ENCODE results near the gene WDFY4. TPM values are rescaled to one million over a fixed set of nuclear protein-coding genes. Genes with fewer than 3 reads are reported as not detected.

Gene WDFY4
- total and polyA plus RNA-seq, 2 of the 13 experiments (the other 11 are each of a cell fraction or from before 2014, with no cell fraction given) = not detected

DNA sequence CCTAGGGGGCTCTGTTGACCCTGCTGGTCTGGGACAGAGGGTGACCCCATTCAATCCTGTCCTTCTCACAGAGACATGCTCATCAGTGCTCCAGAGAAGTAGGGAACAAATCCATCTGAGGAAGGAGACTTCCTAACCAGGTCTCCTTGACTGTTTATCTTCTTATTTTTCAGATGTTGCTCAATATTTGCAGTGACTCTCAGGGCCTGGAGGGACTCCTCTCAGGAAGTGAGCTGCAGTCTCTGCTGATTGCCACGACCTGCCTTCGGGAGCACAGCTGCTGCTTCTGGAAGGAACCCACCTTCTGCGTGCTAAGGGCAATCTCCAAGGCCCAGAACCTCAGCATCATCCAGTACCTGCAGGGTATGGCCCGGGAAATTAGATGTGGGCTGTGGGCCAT is 41.0 kb downstream of the WDFY4 start:
- BruUV-seq (replicated peaks) = no TSS peak
- Histone ChIP-seq H3K27ac (ENCODE audit: extremely low read length, insufficient read depth, low read length) (no peak overlapping the region), H3K4me1 (ENCODE audit: insufficient read depth, low read length) (peaks cover 22% of the 10 kb centered on the region), H3K36me3 (replicated peaks in 1 of 2; ENCODE audit: control insufficient read depth in 1 of 2, insufficient read depth in 2 of 2, low read length in 2 of 2) (no peaks in the 10 kb centered on the region), H3K27me3 (ENCODE audit: control insufficient read depth in 1 of 2, insufficient read depth in 2 of 2, low read length in 2 of 2) (peaks cover 0 to 4% of the 10 kb centered on the region in 2 experiments; a peak in 2 of 5 replicates), H2AFZ (ENCODE audit: low read length) (no peak overlapping the region), H3K79me2 (ENCODE audit: insufficient read depth, low read length) (no peaks in the 10 kb centered on the region), H3K4me3 (replicated peaks in 1 of 3; ENCODE audit: insufficient read depth in 1 of 3, low read depth in 2 of 3, low read length in 3 of 3) (no peak overlapping the region), H4K20me1 (ENCODE audit: insufficient read depth, low read length) (no peaks in the 10 kb centered on the region), H3K9ac (ENCODE audit: insufficient read depth, low read depth, low read length) (no peak overlapping the region), H3K4me2 (ENCODE audit: low read depth, low read length) (no peak overlapping the region), H3K9me3 (ENCODE audit: low read length) (no peaks in the 10 kb centered on the region)
- in situ Hi-C loops (cut with HindIII; ENCODE audit: extremely low pct_ligation_motif_present, low pct_unique_long_range_greater_than_20kb) (no loop called here), intact Hi-C loops (cut with micrococcal nuclease; ENCODE audit: unreplicated experiment) (no loop called here)
- WGBS (ENCODE audit: low lambda C conversion rate) = 0% methylated on average over 2 of the region's 4 CpGs
- no peak for TF ChIP-seq ESRRA (CRISPR knock-in tag; IDR thresholded peaks at IDR 0.05; ENCODE audit: low read depth)
- TF ChIP-seq ZBTB49 (CRISPR knock-in tag; IDR thresholded peaks at IDR 0.05; ENCODE audit: borderline replicate concordance) = no peak
- no peak for TF ChIP-seq GMEB2 (CRISPR knock-in tag; IDR thresholded peaks at IDR 0.05; ENCODE audit: low read depth)
- TF ChIP-seq, protein P1, sequence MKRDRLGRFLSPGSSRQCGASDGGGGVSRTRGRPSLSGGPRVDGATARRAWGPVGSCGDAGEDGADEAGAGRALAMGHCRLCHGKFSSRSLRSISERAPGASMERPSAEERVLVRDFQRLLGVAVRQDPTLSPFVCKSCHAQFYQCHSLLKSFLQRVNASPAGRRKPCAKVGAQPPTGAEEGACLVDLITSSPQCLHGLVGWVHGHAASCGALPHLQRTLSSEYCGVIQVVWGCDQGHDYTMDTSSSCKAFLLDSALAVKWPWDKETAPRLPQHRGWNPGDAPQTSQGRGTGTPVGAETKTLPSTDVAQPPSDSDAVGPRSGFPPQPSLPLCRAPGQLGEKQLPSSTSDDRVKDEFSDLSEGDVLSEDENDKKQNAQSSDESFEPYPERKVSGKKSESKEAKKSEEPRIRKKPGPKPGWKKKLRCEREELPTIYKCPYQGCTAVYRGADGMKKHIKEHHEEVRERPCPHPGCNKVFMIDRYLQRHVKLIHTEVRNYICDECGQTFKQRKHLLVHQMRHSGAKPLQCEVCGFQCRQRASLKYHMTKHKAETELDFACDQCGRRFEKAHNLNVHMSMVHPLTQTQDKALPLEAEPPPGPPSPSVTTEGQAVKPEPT (CRISPR knock-in tag; IDR thresholded peaks at IDR 0.05; ENCODE audit: low read depth) = no peak
- no peak for TF ChIP-seq SRSF4 (IDR thresholded peaks at IDR 0.05; ENCODE audit: low read depth, low read length, poor library complexity, severe bottlenecking)
- no peak for TF ChIP-seq ZNF773 (CRISPR knock-in tag; IDR thresholded peaks at IDR 0.05; ENCODE audit: borderline replicate concordance)
- no peak for TF ChIP-seq ZNF510 (CRISPR knock-in tag; IDR thresholded peaks at IDR 0.05; ENCODE audit: low read depth)
- no peak for TF ChIP-seq FUBP1 (CRISPR knock-in tag; IDR thresholded peaks at IDR 0.05; ENCODE audit: borderline replicate concordance)
- TF ChIP-seq ZNF251 (CRISPR knock-in tag; IDR thresholded peaks at IDR 0.05) = no peak
- TF ChIP-seq MXD4 (CRISPR knock-in tag; IDR thresholded peaks at IDR 0.05) = no peak
- ATAC-seq = no peak
- ChIA-PET POLR2A (no interaction called here), CTCF (ENCODE audit: low intra/inter-chr PET ratio, low total read pairs) (no interaction called here)
- no peak for DNase-seq (ENCODE audit: low spot score)
- FAIRE-seq = no peak

All from HepG2 (cell line).